Colon (tissue), 2 donors: ENCODE data around the gene SCEL.
"Not testable (repeated sequence)": the region's sequence is repeated elsewhere in the genome, so short reads cannot be mapped to it uniquely, and the experiment has no call there.

ENCODE experiments used
- FAIRE-seq: peaks from 2 replicates; lab custom pipeline; 2012; peaks lifted over from hg19 to GRCh38; lab: Jason Lieb, UNC
- donor health status: control.
- donor health status: control.

SCEL gene

DNA sequence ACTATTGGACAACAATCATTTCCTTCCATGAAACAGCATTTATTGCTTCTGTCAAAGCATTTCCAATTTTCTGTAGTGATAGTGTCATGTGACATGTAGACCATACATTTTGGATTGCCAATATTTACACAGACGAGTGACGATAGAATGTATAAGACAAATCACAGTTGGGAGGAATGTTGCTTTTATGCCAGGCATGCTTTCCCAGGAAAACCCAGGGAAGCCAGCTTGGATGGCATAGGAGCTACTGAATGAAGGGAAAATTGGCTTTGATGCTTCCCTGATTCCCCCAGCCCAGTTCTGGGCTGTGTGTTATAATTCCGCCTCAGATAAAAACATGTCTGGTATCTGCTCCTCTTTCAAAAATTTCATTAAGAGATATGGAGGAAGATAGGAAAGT lies 22.5 kb downstream of the SCEL start:
- no peak for FAIRE-seq

DNA sequence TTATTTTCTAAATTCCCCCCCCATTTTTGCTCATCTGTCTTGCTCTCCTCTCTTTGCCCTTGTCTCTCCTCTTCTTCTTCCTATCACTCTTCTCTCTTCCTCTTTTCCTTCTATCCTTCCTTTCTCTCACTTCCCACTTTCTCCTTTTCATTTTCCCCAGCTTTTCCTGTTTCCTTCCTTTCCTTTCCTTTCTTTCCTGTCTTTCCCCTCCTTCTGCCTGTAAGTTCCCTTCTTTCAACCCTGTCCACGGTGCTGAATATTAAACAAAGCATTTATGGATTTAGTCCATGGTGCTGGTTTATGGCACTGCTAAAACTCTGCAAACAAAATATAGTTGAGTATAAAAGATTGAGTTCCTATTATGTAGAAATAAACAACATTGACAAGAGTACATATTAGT lies 27.6 kb downstream of the SCEL start:
- no peak for FAIRE-seq

DNA sequence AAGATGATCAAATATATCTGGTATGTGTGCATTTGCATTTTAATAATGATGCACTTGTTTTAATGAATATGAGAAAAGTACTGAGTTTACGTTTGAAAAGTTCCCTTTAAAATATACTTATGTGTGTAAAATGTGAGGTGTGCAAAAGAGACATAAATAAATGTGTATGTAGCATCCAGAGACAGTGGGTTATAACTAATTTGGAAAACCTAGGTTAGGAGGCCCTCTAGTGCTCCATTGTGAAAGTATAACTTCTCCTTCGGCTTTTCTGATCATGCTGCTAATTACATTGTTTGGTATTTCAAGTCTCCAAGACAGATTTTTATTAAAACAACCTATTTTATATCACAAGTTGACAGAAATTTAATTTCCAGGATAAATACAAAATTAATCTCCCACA lies 30.1 kb downstream of the SCEL start:
- FAIRE-seq, result no peak

DNA sequence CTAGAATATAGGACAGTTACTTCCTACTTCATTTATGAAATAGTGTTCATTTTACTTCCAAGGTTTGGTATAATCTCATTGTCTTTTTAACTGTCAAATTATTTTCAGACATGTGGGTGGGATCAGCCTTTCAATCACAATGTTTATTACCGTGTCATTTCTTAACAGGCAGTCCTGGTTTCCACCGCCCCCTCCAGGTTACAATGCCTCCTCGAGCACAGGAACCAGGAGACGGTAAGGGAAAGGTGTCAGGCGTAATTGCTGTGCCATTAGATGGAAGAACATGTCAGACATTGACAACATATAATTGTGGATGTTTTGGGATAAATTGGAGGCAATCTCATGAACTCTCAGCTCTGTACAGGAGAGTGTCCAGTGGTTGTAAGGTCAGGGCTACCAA lies 36.5 kb downstream of the SCEL start:
- no peak for FAIRE-seq

DNA sequence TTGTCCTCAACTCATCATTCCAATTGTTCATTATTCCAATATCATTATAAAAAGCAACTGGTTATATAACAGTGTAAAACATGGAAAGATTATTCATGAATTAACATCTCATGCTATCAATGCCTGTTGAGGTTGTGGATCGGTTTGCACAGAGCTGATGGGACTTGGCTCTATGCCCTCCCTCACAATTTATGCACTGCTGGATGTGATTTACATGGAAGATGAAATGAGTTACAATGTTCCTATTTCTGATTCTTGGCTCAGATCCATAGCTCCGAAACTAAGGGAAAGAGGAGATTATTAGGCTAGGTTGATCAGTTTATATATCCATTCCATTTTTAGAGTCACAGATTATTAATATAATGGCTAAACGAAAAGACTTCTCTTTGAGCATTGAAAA lies 38.6 kb downstream of the SCEL start:
- FAIRE-seq, result no peak

DNA sequence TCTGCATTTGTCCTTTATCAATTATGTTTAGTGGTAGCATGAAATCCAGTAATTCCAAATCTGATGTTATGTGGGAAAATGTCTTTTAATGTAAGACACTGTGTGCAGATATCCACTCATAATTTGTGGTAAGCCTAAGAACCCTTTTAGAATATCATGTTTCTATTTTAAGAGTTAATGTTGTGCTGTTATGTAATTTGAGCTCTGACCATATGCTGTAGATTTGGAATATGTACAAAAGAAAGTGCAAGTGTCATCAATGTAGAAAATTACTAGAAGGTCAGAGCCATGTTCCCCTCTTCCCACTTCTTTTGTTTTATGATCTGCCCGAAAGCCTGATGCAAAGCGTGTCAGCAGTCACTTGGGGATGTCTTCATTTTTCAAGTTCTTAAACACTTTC lies 44.5 kb downstream of the SCEL start:
- no peak for FAIRE-seq

DNA sequence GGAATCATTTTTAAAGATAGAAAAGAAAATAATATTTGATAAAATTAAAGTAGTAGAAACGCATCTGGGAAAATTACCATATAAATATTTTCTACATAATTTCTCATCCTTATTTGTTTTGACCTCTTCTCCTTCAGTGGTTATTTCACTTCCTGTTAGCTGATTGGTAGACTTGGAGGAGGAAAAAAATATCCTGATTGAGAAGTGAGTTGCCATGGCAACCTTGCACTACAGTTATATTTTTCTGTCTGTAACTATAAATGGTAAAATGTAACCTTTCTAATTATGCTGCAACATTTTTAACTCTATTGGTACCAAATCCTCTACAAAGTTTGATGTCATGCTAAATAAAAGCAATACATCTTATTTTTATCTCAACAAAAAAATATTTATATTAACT lies 45.2 kb downstream of the SCEL start:
- FAIRE-seq, result no peak

DNA sequence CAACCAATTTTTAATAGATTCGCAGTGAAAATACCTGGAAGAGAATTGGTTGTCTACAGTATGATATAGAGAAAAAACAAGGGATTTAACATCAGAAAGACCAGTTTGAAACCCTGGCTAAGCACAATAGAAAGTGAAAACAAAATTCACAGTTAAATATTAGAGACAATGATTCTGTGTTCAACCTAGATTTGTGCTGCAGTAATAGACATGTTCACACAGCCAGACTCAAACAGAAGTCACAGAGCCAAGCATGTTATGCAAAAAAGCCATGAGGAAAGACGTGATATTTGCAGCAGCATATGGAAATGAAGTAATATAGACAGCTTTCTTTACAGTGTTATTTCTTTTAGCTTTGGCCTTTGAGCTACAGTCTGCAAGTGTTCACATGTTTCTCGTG lies 48.1 kb downstream of the SCEL start:
- FAIRE-seq, result no peak

DNA sequence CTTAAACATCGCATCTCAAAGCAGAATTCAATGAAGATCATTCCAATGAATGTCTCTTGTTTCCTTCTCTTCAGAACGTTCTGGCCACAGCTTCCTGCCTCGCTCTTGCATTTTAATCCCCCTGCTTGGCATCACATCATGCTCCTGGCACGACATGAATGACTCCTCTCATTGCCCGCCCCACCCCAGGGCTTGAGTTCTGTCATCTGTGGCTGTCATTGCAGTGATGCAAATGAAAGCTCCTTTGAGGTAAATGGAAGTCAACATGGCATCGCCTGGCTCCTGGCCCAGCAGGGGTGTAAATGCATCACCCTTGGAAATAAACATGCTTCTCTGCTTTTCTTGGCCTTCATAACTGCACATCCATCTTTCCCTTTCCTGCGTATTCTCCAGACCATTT lies 48.6 kb downstream of the SCEL start:
- FAIRE-seq, result no peak

DNA sequence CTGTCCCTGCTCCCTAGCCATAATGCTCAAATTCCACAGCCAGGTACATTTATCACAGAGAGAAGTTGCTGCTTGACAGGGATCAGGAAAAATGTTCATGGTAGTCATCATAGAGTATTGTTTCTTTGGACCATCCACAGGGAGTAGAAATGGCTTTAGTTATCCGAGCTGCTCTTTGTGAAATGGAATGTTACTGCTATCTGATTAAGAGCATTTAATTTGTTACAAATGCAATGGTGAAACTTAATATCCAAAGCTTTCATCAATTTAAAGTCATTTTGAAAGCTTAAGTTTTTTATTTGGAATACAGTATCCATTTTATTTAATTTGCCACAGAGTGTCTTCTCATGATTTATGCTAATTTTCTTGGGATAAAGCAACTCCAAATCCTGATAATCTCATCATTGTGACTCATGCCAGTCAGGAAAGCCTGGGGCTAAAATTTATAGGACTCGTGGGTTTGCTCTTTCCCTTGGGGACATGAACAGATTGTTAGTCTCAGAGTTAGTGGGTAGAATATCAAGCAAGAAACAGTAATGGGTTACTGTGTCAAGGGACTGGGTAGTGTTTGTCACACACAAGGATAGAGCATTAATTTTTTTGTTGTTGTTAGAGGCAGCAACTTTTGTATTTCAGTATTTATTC lies 59.8 kb downstream of the SCEL start:
- no peak for FAIRE-seq

DNA sequence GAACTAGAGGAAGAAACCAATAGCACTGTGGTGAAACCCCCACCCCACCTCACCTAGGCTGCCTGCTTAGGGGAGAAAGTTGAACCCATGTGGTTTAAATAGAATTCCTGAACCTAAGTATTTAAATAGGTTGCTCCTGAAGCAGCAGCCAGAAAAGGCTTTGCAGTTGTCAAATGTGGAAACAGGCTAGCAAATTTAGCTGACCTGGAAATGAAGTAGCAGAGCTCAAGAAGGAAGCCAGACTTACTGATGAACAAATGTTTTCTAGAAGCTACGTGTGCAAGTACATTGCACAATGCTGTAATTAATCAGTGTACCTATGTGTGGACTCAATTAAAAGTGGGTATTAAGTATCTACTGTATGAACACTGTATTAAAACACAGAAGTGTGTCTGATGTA lies 61.3 kb downstream of the SCEL start:
- no peak for FAIRE-seq

DNA sequence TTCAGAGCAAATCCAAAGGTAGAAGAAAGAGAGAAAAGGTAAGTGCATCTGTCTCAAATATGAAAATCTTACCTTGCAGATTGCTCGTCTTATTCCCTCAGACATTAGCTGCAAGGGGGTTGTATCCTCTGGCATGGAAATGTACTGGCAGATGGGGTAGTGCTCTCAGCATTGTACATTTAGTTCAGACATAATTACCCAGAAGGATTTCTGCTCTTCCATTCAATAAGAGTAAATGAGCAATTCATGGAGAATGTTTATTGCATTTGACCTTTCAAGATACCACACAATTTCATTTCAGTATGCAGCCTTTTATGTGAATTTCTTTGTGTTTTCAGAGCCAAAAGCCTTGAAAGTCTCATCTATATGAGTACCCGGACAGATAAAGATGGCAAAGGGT lies 63.8 kb downstream of the SCEL start:
- FAIRE-seq, result no peak

DNA sequence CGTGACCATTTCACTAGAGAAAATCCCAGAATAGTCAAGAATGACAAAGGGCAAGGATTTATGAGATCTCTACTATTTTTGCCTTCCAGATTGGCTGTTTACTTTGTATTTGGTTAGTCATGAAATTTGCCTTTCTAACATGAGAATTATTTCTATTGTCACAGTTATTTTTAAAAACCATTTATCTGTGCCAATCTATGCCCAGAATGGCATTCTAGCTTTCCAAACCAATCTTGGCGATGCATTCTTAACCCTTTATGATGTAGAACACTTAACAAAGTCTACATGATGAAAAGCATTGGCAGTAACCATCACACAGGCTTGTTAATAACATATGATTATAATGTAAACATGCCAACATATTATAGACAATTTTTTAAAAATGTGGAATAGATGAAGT lies 65.2 kb downstream of the SCEL start:
- FAIRE-seq, result no peak

DNA sequence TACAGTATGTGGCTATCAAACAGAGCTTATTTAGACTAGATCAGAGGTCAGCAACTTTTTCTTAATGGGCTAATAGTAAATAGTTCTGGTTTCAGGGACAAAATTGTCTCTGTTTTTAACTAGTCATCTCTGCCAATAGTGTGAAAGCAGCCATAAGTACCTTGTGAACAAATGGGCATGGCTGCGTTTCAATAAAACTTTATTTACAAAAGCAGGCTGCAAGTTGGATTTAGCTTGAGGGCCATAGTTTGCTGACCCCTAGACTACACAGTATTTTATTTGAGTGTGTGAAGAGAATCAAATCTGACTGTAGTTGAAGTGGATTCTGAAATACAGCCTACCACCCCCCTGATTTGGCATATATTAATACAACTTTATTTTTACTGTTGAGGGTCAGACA lies 75.6 kb downstream of the SCEL start:
- FAIRE-seq, result no peak

DNA sequence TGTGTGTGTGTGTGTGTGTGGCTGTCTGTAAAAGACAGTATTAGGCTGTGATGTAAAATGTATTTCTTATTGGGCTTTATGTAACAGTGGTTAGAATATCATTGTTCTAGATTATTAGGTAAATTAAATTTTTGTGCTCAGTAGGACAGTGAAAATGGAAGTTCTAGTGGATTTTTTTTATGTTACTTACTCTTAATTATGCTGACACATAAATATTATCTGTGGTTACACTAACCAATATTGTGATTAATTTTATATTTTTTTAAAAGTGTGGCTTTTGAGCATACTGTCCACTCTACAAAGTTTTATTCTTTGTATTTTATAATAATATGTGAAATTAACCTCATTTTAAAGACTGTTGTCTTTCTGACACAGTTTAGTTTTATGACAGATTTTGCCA lies 80.5 kb downstream of the SCEL start:
- FAIRE-seq, result peak; percentile 45

DNA sequence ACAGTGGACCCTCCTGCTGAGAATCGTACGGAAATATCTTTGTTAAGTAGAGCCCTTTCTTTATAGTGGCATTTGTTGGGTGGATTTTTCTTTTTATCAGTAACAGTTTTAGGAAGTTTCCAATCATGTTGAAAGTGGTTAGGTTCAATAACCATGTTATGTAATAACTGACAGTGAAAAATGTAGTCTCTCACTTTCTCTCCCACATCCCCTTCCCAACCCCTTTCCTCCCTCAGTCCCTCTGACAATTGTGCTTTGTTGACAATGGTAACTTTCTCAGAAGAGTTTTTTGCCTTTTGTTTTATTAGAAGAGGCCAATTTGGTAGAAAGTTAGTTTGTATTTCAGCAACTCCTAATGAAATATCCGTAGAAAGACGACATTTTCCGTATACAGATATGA lies 84.1 kb downstream of the SCEL start:
- FAIRE-seq, result no peak

DNA sequence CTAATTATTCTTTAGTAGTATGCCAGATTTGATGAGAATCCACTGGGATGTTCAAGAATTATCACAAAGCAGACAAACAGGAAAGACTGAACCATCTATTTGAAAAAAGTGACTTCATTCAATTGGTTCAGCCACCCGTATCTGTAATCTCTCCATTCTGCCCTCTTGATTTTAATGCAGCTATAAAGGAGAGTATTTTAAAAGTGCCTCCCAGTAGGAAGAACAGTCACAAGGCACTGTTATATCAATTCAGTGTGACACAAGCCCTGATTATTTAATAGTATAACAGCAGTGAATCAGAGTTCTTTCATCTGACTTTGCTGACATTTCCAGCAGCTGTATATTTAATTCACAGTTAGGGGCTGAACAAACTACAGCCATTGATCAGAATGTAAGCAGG lies 84.6 kb downstream of the SCEL start:
- FAIRE-seq, result no peak

DNA sequence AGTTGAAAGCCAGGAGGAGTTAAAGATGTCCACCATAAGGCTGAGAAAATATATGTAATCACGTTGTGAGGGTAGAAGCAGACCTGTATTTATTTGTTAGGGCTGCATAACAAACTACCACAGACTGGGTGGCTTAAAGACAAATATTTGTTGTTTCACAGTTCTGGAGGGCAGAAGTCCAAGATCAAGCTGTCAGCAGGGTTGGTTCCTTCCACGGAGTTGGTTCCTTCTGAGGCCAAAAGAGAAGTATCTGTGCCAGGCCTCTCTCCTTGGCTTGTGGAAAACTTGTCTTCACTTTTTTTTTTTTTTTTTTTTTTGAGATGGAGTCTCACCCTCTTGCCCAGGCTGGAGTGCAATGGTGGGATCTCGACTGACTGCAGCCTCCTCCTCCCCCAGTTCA lies 88.3 kb downstream of the SCEL start:
- no peak for FAIRE-seq

DNA sequence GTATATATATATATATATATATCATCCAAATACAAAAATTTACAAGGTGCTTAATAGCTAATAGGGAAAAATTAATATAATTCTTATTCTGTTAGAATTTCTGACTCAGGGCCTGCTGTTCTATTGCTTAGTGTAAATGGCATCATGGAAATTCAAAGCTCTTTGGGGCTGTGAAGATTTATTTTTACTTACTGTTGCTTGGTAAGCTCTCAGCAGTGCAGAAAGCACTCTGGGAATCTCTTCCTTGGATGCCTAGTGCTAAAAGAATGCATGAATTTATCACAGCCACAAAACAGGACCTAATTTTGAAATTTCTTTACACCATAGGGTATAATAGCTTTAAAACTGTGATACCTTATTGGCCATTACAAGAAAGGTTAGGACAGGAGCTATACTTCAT lies 92.7 kb downstream of the SCEL start:
- no peak for FAIRE-seq

DNA sequence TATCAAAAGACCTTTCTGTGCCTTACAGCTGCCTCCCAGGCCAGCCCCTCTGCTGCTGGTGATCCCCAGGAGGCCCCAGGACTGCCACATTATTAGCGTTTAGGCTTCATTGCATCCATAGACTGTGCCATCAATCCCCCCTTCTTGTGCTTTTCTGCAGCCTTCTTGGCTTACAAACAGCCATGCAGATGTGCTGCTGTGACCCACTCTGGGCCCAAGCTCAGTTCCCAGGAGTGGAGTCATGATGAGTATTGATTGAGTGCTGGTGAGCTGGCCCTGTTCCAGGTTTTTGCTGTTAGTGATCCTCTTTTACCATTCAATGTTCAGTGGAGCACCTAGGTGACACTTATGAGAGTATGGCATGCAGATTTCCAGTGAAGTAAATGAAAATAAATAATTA lies 102.1 kb downstream of the SCEL start:
- no peak for FAIRE-seq

DNA sequence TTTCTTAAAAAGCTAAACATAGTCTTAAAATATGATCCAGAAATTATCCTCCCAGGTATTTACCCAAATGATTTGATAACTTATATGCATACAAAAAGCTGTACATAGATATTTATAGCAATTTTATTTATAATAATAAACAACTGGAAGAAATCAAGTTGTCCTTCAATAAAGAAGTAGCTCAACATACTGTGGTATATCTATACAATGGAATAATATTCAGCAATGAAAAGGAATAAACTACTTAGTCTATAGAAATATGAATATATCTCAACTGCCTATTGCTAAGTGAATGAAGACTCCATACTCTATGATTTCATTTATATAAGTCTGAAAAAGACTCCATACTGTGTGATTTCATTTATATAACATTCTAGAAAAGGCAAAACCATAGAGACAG lies 114.9 kb downstream of the SCEL start:
- FAIRE-seq, result no peak

DNA sequence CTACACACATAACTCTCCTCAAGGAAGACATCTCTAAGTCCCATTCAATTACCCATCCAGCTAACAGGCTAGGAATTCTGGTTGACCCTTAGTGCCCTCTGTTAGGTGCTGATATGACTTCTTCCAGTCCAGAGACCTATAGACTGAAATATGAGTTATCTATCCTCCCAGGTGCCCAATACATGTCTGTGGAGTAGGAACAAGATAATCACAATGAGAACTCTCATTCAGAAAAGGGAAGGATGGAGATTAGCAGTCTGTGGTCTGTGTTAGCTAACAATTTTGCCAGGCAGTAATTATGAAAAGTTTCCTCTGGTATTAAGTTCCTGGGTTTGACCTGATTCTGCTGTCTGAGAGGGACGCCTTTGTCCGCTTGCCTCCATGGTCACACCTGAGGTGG lies 117.8 kb downstream of the SCEL start:
- FAIRE-seq, result no peak

DNA sequence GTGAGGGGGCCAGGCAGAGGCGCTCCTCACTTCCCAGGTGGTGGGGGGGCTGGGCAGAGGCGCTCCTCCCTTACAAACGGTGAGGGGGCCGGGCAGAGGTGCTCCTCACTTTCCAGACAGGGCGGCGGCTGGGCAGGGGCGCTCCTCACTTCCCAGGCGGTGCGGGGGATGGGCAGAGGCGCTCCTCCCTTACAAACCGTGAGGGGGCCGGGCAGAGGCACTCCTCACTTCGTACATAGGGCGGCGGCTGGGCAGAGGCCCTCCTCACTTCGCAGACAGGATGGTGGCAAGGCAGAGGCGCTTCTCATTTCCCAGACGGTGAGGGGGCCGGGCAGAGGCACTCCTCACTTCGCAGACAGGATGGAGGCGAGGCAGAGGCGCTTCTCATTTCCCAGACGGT lies 124.5 kb downstream of the SCEL start:
- FAIRE-seq, result not testable (repeated sequence)

DNA sequence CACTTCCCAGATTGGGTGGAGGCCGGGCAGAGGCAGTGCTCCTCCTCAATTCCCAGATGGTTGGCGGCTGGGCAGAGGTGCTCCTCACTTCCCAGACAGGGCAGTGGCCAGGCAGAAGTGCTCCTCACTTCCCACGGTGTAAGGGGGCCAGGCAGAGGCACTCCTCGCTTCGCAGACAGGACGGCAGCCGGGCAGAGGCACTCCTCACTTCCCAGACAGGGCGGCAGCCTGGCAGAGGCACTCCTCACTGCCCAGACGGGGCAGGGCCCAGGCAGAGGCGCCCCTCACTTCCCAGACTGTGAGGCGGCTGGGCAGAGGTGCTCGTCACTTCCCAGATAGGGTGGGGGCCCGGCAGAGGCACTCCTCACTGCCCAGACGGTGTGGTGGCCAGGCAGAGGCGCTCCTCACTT lies 125.3 kb downstream of the SCEL start:
- FAIRE-seq, result no peak

DNA sequence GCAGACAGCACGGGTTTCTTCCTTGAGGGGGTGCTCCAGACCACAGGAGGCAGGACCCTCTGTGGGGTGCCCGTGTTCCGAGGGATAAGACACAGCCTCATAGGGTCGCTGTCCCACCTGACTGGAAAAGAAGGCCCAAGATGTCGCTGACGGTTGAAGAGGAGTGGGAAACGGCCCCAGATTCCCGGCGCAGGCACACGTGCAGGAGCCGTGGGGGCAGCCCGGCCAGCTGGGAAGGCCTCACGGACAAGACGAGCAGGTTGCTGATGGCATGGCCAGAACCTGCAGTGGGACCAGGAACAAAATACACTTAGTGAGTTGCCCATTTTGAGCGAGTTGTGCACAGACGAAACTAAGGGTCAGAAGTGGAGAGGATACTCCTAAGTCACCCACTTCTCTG lies 126.8 kb downstream of the SCEL start:
- FAIRE-seq, result not testable (repeated sequence)
